ENCODE results near the gene SDK1.

GRCh38 chr7:3434611-3435010 is 133.6 kb downstream of the SDK1 start:
- TF ChIP-seq CTCF (IDR thresholded peaks at IDR 0.05; ENCODE audit: low read depth, low read length, missing input control): no peak
- no peak for TF ChIP-seq MAX (IDR thresholded peaks at IDR 0.05)
- TF ChIP-seq HNF4G (IDR thresholded peaks at IDR 0.05): no peak
- no peak for TF ChIP-seq SP1 (IDR thresholded peaks at IDR 0.05)
- no peak for TF ChIP-seq JUND (IDR thresholded peaks at IDR 0.05)
- no peak for TF ChIP-seq ATF3 (IDR thresholded peaks at IDR 0.05)
- TF ChIP-seq REST (IDR thresholded peaks at IDR 0.05): no peak
- TF ChIP-seq EGR1 (IDR thresholded peaks at IDR 0.05; ENCODE audit: low read depth in 2 of 2): no peak
- TF ChIP-seq TAF1 (conservative IDR thresholded peaks at IDR 0.05): no peak
- no peak for TF ChIP-seq ZBTB33 (IDR thresholded peaks at IDR 0.05)
- TF ChIP-seq GABPA (IDR thresholded peaks at IDR 0.05 in 1 of 2, conservative IDR thresholded peaks at IDR 0.05 in 1 of 2): no peak
- TF ChIP-seq YY1 (IDR thresholded peaks at IDR 0.05): no peak
- TF ChIP-seq RXRA (IDR thresholded peaks at IDR 0.05): no peak

Measured in liver (tissue), 3 donors.